KOPT-K1 (cell line): ENCODE measurements around the gene ZNRF2.

ENCODE experiments used
- H3K27ac ChIP-seq: fragments of 200-600 bp; sonication (generic); 2 replicates; pipeline ENCODE4 v1.5.1; 2016; ENCODE audit warnings: antibody characterized with exemption, mild to moderate bottlenecking, low read depth, low read length; ENCODE audit not compliant: poor library complexity, severe bottlenecking
- H3K36me3 ChIP-seq: fragments of 200-600 bp; sonication (generic); 2 replicates; pipeline ENCODE4 v1.5.1; 2017; ENCODE audit warnings: antibody characterized with exemption, mild to moderate bottlenecking, low read length, moderate library complexity; ENCODE audit not compliant: insufficient read depth
- H3K9me3 ChIP-seq: fragments of 200-600 bp; sonication (generic); 2 replicates; pipeline ENCODE4 v1.5.1; 2017; ENCODE audit warnings: antibody characterized with exemption, low read length, mild to moderate bottlenecking; ENCODE audit not compliant: insufficient read depth, poor library complexity, severe bottlenecking

The ZNRF2 gene

DNA sequence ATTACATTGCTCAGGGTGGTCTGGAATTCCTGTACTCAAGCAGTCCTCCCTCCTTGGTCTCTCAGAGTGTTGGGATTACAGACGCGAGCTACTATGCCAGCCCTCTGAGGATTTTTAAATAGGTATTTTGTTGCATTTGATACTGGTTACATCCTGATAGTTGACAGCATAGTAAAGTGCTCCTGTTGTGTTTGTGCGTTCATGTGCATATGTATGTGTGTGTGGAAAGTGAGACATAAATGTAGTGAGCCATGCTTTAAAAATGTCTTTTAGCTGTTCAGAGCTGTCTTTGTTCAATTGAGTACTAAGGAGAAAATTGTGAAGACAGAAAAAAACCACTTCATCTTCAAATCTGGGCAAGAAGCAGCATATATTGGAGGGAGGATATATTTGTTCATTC lies 27.8 kb downstream of the ZNRF2 start:
- no peaks in the 10 kb centered on the region for H3K36me3 ChIP-seq
- H3K27ac ChIP-seq, result no peak overlapping the region
- H3K9me3 ChIP-seq, result no peaks in the 10 kb centered on the region

DNA sequence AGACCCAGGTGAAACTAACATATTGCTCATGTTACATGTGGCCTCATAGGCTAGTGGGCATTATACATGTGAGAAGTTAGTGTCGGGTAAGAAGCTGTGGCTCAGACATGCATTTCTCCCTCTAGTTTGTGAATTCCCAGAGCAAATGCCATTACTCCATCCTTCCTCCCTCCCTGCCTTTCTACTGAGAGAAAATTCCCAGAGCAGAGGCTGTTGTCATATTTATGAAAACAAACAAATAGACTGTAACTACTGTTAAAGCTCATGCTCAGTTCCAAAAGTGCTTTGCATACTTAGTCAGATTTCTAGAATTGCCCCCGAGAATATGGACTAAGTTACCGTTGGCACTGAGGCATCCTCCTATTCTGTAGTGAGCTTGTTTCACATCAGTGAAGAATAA lies 29.0 kb downstream of the ZNRF2 start:
- H3K27ac ChIP-seq, result no peak overlapping the region
- no peaks in the 10 kb centered on the region for H3K36me3 ChIP-seq
- no peaks in the 10 kb centered on the region for H3K9me3 ChIP-seq

DNA sequence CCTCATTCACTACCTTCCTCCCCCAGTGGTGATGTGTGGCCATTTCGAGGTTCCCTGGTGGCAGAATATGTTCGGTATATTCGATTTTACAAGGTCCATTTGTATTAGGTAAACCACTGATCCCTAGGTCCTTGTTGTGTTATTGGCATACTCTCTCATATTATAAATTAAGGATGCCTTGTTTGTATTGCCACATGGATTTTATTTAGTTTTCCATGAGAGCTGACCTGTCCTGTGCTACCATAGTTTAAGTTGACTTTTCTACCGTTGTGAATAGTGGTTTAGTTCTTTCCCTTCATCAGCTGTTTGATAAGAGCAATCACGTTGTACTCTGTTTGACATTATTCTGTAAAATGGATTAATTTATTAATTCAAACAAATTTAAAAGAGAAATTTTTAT lies 29.4 kb downstream of the ZNRF2 start:
- no peaks in the 10 kb centered on the region for H3K9me3 ChIP-seq
- H3K36me3 ChIP-seq, result no peaks in the 10 kb centered on the region
- H3K27ac ChIP-seq, result no peak overlapping the region

DNA sequence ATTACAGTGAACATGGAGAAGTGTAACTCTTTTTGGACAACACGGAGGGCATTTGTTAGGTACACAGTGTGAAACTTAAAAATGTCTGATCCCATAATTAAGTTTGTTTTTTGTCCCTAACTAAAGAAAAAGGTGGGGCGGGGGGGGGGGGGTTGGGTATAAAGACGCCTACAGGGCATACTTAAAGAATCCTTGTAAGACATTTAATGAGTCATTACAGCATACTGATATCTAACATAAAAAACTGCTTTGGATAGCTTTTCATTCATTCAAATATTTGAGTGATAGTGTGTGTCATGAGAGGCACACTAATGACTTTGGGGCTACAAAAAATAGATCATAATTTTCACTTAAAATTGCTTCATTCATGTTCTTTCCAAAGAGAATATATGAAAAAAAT lies 31.2 kb downstream of the ZNRF2 start:
- Histone ChIP-seq H3K9me3 (no peaks in the 10 kb centered on the region), H3K27ac (no peak overlapping the region), H3K36me3 (no peaks in the 10 kb centered on the region)

DNA sequence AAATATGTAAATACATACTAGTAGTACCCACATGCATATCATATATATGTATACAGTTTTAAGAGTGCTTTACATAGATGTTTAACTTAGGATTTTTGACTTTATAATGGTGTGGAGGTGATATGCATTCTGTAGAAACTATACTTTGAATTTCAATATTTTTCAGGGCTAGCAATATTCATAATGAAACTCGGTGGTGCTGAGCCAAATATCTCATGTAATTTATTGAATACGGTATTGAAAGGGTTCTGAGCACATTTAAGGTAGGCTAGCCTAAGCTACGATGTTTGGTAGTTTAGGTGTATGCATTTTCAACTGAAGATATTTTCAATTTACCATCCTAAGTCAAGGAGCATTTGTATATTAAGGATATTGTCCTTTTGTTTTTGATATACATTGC lies 36.0 kb downstream of the ZNRF2 start:
- Histone ChIP-seq H3K36me3 (no peaks in the 10 kb centered on the region), H3K27ac (no peak overlapping the region), H3K9me3 (no peaks in the 10 kb centered on the region)

DNA sequence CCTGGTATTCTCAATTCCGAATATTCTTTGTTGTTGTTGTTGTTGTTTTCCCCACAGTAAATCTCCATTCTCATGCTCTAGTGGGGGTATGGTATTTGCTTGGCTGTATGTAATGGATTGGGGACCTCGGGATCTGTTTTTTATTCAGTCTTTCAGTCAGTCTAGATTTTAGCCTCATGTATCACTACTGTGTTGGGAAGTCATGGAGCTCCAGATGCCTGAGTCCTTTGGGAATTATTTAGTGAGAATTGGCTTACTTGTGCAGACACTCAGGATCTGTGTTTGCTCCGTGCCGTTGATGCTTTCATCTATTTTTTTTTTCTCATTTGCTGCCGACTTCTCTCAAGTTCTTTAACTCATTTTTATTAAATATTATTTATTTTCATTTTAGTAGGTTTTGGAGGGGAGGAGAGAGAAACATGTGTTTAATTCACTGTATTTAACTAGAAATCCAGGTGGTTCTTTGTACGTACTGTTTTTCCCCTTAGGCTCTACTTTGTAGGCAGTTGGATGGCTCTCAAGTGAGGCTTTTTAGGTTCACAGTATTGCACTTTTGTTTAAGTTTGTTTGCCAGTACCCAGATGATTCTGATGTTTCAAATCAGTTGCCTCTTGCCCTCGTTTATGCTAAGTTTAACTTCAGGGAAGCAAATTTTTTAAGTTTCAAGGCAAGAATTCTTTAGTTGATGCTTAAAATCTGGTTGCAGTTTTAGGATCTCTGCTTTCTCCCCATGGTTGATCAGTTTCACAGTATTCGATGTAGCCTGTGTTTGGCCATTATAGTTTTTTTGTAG lies 36.9 kb downstream of the ZNRF2 start:
- 0 out of 2 replicates have a peak, but pooled peaks cover 3% of the 10 kb centered on the region for H3K36me3 ChIP-seq
- H3K9me3 ChIP-seq, result no peaks in the 10 kb centered on the region
- H3K27ac ChIP-seq, result peak overlapping the region; percentile 70

DNA sequence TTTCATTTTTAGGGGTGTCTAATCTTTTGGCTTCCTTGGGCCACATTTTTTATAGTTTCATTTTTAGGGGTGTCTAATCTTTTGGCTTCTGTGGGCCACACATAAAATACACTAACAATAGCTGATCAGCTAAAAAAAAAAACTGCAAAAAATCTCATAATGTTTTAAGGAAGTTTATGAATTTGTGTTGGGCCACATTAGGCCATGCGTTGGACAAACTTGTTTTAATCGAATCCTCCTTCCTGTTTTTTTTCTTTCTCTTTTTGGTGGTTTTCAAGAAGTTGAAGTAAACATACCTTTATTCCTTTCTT lies 37.4 kb downstream of the ZNRF2 start:
- Histone ChIP-seq H3K27ac (peak overlapping the region; percentile 70), H3K9me3 (no peaks in the 10 kb centered on the region), H3K36me3 (0 out of 2 replicates have a peak, but pooled peaks cover 4% of the 10 kb centered on the region)

DNA sequence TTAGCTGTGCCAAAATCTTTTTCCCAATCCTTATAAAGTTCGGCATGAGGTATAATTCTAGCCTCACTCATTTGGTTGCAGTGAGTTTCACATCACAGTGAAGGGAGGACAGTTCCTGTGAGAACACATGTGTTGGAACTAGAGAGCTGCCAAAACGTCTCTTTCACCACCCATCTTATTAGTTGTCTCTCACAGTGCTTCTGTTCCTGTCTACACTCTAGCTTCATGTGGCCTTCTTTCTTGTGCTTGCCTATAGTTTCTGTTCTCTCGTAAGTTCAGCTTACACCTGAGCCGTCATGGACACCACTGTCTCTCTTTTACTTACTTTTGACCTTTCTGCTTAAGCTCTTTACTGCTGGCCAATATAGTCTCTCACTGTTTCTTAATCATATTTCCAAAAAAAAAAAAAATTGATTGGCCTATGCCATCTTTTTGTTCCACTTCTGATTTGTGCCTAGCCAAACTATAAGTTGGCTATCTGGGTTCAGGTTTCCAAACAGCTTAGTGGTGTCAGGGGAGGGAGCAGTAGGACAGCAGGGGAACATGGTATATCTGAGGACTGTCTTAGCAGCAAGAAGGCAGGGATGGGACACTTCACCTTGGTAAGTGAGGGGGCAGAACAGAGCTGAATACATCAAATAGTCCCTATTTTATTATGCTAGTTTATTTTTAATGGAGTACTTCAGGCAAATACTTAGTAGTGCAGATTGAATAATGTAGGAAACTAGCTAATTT lies 38.0 kb downstream of the ZNRF2 start:
- Histone ChIP-seq H3K9me3 (no peaks in the 10 kb centered on the region), H3K27ac (peak overlapping the region; percentile 70), H3K36me3 (0 out of 2 replicates have a peak, but pooled peaks cover 4% of the 10 kb centered on the region)

DNA sequence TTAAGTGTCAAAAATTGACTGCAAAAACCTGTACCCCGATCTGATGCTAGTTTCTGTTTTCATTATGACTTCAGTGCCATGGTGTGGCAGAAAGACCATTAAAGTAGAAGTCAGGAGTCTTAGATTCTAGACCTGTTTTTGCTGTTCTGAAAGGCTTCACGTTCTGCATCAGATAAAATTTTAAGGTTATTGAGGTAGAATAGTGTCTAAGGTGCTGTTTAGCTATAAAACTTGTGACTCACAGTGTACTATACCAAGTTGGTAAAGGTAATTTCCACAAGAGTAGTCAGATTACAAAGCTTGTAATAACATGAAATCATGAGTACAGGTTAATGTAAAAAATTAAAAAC lies 38.6 kb downstream of the ZNRF2 start:
- Histone ChIP-seq H3K9me3 (no peaks in the 10 kb centered on the region), H3K36me3 (0 out of 2 replicates have a peak, but pooled peaks cover 4% of the 10 kb centered on the region), H3K27ac (peak overlapping the region; percentile 70)

DNA sequence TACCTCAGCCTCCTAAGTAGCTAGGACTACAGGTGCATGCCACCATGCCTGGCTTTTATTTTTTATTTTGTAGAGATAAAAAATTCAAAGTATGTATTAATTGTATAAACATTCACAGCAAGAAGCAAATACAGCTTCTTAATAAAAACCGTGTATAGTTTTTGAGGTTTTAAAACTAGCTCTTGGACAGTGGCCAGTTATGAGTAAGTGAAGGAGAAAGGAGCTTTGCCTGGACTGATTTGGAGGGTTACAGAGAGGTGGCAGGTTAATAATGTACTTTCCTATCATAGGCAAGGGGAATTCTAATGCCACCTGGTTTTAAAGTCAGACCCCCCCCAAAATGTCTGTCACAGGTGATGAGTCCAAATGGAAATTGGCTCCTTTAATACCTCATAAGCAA lies 43.4 kb downstream of the ZNRF2 start:
- Histone ChIP-seq H3K27ac (no peak overlapping the region), H3K9me3 (no peaks in the 10 kb centered on the region), H3K36me3 (0 out of 2 replicates have a peak, but pooled peaks cover 4% of the 10 kb centered on the region)

DNA sequence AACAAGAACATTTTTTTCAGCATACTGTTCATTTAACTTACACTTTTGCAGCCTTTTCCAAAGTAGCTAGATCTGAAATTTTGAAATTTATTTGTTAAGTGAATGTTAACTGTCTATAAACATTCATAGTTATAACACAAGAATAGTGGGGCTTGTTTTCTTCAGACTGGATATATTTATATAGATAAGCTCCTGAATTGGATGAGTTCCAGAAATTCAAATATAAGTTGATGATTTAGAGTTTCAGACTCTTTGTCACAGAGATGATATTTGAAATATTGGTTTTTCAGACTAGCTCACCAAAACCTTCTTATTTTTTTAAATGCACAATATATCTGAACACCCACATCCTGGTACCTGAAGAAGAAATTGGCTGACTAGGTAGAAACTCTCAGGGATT lies 44.0 kb downstream of the ZNRF2 start:
- Histone ChIP-seq H3K9me3 (no peaks in the 10 kb centered on the region), H3K27ac (no peak overlapping the region), H3K36me3 (0 out of 2 replicates have a peak, but pooled peaks cover 4% of the 10 kb centered on the region)

DNA sequence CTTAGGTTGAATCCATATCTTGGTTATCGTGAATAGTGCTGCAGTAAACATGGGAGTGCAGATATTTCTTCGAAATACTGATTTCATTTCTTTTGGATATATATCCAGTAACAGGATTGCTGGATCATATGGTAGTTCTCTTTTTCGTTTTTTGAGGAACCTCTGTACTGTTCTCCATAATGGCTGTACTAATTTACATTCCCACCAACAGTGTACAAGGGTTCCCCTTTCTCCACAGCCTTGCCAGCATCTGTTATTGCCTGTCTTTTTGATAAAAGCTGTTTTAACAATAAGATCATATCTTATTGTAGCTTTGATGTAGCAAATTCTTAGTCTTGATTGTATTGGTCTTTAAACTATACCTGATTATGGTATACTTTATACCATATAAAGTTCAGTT lies 45.3 kb downstream of the ZNRF2 start:
- no peak overlapping the region for H3K27ac ChIP-seq
- H3K36me3 ChIP-seq, result 0 out of 2 replicates have a peak, but pooled peaks cover 4% of the 10 kb centered on the region
- no peaks in the 10 kb centered on the region for H3K9me3 ChIP-seq

DNA sequence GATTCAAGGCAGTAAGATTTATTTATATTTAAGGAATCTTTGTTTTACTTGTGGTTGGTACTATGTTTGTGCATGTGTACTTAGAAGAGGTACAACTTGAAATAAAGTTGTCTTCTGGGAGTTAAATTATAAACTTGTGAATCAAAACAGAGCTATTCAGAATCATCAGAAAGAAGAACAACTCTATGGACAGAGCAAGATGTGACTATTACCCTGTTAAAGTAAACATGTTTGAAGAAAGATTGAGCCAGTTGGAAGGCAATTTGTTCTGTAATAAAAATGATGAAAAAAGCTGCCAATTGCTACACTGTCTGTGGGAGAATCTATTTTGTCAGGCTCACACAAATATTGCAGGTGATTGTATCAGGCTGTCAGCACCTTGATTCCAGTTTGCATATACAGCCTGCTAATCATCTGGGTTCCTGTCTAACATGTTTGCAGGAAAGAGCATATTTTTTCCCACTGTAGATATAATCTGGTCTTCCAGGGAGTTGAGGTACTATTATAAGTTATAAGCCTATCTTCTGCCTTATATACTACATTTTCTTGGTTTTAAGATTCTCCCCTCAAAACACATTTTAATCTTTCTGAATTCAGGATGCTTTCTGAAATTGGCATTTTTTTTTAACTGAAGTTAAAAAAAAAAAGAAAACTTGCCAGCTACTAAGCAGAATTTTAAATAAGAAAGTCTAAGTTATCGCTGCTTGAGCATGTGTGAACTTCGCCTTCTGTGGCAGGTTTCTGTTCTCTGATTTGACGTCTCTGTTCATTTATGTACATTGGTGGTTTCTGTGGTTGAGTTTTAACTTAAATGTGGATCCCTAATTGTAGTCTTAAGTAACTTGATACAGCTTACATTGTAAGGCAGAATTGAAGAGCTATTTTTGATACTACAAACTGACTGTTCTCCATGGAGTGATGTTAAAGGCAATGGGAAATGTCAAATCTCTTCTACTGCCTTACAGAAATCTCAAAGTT lies 46.0 kb downstream of the ZNRF2 start:
- Histone ChIP-seq H3K27ac (no peak overlapping the region), H3K36me3 (0 out of 2 replicates have a peak, but pooled peaks cover 4% of the 10 kb centered on the region), H3K9me3 (no peaks in the 10 kb centered on the region)

DNA sequence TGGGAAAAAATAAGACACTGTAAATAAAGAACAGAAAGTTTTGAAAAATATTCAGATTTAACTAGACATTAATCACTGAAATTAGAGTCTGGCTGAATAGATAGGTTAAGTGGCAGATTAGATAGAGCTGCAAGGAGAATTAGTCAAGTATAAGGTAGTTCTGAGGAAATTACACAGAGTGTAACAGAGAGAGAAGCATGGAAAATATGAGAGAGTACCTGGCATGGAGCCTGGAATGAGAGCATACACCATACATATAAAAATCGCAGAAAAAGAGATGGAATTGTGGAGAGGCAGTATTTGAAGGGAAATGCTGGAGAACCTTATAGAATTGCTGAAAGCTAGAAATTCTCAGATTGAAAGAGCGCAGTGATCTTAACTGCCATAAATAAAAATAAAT lies 46.9 kb downstream of the ZNRF2 start:
- H3K27ac ChIP-seq, result no peak overlapping the region
- H3K36me3 ChIP-seq, result 0 out of 2 replicates have a peak, but pooled peaks cover under 1% of the 10 kb centered on the region
- no peaks in the 10 kb centered on the region for H3K9me3 ChIP-seq

DNA sequence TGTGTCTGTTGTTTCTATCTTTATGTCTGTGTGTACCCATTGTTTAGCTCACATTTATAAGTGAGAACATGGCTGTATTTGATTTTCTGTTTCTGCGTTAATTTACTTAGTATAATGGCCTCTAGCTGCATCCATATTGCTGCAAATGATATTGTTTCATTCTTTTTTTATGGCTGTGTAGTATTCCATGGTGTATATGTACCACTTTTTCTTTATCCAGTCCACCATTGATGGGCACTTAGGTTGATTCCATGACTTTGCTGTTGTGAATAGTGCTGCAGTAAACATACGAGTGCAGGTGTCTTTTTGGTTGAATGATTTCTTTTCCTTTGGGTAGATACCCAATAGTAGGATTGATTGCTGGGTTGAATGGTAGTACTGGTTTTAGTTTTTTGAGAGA lies 48.2 kb downstream of the ZNRF2 start:
- H3K9me3 ChIP-seq, result no peaks in the 10 kb centered on the region
- H3K27ac ChIP-seq, result no peak overlapping the region
- H3K36me3 ChIP-seq, result no peaks in the 10 kb centered on the region
